NCI-H2107 (cell line): ENCODE data around the gene ACACA.
"Not testable (repeated sequence)": the region's sequence is repeated elsewhere in the genome, so short reads cannot be mapped to it uniquely, and the experiment has no call there.

Experiments
- DNase-seq: peaks from one replicate; lab custom pipeline; 2025; lab: John Stamatoyannopoulos, UW

Gene ACACA

DNA sequence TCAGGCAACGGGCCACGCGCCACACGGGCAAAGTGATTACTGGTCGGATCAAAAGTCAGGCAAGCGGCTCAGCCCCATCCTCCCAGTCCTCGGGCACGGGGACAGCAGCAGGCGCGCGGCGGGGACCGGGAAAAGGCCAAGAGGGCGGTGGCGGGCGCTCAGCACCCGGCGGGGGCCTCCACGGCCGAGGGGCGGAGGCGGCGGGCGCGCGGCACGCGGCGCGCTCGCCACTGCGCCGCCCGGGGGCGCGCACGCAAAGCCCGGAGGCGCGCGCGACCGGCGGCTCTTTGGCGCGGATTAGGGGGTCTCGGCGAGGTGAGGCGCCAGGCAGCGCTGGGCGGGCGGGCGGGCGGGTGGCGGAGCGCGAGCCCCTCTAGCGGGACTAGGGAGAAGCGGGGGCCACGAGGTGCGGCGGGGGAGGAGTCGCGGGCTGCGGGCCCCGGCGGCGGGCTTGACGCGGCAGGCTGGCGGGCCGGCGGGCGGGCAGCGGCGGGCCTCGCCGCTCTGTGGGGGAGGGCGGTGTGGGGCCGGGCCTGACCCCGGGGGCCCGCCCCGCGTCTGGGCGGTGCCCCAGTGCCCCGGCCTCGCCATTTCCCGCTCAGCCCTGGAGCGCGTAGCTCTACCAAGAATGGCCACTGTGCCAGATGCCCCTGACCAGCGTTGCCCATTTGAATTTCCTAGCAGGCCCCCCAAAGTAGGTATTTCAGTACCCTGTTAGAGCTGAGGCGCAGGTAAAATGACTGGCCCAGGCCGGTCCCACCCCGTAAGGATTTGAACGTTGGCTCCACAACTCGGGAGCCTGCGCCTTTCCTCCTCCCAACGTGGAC lies at the start of gene ACACA, which contains the start of gene TADA2A:
TSS of gene ACACA (minus strand) at position 202 of the 827 bp plus-strand sequence. CDS start 537 bp downstream, outside the sequence.
TSS of gene TADA2A (plus strand) at position 252 of the 827 bp plus-strand sequence. CDS start 4,480 bp downstream, outside the sequence.
- DNase-seq, result peak; percentile 49

DNA sequence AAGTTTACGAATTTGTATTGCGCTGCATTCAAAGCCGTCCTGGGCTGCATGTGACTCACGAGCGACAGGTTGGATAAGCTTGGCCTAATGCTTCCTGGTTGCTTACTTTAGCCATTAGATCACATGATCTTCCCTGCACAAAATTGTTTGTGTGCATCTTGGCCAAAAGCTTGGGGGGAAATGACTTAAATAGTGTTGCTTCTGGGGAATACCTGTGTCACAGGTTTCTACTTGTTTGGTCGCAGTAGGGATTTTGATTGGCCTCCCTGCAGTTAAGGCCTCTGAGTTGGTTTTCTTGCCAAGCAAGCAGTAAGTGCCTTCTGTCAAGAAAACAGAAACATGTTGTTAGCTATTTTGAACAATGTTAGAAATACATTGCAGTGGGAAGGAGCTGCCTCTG lies 43.5 kb upstream of the ACACA start:
- no peak for DNase-seq

DNA sequence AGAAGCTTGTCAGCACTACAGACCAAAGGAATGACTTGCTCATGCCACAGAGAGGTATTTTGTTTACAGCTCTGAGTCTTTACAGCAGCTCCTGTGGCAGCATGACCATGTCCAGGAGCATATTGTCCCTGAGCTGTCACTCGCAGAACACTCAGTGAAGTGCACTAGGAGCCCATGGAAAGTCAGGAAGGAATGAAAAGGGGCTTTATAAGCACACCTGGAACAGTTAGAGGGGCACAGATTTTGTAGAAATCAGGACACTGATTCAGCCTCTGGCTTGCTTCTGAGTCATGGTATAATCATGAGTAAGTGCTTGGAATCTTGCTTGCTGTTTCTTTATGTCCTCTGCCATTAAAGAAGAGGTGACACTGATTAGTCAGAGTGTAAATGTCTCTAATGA lies 41.0 kb upstream of the ACACA start:
- DNase-seq, result no peak

DNA sequence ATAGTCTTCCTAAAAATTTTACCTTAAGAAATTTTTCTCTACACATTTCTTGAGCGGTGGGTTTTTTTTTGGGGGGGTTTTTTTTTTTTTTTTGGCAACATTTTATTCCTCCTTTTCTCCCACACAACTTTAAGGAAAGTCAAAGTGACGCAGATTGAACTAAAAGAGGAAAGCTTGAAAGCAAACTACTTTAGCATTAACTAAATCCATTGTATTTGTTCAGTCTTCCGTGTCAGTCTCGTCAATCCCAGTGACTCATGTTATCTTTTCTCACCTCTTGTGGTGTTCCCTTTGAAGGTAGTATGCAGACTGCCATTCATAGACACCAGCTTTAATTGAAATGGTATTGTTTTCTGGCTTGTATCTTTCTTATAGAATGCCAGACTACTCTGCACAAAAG lies 39.4 kb upstream of the ACACA start:
- DNase-seq, result peak; percentile 7

DNA sequence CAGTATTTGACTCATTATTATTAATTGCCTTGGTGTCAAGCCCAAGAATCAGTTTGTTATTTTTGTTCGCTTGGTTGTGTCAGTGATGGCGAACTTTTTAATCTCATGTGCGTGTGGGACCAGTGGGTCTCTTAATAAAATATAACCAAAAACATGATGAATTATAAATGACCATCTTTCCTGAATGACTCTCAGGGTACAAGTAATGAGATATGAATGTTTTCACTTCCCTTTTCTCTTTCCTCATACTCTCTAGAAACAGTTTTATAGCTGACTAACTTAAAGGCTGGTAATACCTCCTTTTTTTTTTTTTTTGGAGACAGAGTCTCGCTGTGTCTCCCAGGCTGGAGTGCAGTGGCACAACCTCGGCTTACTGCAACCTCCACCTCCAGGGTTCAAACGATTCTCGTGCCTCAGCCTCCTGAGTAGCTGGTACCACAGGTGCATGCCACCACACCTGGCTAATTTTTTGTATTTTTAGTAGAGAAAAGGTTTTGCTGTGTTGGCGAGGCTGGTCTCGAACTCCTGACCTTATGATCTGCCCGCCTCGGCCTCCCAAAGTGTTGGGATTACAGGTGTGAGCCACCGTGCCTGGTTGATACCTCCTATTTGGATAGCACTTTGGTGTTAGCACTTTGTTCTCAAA lies 34.9 kb upstream of the ACACA start:
- DNase-seq, result not testable (repeated sequence)

DNA sequence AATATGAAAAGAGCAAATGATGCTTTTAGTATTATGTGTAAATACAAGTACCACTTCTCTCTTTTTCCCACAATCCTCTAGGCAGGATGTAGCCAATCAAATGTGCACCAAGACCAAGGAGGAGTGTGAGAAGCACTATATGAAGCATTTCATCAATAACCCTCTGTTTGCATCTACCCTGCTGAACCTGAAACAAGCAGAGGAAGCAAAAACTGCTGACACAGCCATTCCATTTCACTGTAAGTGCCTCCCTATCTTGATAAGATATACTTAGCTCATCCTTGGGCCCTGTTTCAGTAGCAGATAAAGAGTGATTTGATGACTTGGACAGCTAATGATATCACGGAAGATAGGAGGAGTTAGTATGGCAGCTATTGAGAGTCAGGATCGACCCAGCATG lies 33.8 kb upstream of the ACACA start:
- no peak for DNase-seq

DNA sequence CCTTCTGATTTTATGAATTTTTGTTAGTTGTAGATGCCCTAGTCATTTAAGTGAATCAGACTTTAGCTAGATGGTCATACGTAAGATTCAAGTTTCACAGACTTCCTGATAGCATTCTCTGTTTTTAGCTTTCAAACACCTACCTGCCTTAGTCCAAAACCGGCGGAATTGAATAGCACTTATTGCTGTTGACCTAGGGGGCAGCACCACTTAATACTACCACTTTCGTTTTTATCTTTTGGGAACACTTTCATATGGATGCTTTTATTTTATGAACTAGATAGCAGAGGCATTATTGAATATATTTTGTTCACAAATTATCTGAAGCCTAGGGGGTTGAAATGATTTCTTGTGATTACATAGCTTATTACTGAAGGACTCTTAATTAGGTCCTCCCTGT lies 31.5 kb upstream of the ACACA start:
- DNase-seq, result no peak

DNA sequence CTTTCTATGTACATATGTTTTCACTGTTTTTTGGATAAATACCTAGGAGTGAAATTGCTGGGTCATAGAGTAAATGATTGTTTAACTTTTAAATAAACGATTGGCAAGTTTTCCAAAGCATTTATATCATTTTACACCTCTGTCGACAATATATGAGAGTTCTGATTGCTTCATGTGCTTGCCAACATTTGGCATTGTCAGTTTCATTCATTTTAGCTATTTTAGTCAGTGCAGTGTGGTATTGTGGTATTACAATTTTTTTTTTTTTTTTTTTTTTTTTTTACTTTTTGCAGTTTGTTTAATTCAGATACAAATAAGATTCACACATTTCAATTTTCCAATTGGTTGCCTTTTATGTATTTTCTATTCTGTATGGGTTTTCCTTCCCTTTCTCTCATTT lies 26.0 kb upstream of the ACACA start:
- no peak for DNase-seq

DNA sequence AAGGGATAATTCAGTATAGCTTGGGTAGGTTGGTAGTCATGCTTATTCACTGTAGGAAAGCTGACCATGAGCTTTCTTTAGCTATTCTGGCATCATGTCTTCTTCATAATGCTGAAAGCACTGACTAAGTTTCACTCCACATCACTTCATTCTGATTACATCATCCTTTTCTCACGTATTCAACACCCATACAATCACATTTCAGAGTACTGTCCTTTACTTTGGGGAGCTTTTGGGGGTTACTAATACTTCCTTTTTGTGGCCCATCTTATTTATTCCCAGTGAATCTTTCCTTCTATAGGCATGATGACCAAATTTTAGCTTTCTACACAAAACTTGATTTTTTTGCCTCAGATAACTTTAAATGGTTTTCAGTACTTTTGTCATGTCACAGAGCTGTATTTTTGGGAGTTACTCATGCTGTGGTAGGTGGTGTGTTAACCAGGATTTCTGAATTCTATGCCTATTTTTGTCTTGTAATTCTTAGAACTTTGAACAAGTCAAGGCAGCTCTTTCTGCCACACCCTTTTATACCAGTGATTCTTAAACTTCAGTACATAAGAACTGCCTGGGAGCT lies 23.5 kb upstream of the ACACA start:
- no peak for DNase-seq

DNA sequence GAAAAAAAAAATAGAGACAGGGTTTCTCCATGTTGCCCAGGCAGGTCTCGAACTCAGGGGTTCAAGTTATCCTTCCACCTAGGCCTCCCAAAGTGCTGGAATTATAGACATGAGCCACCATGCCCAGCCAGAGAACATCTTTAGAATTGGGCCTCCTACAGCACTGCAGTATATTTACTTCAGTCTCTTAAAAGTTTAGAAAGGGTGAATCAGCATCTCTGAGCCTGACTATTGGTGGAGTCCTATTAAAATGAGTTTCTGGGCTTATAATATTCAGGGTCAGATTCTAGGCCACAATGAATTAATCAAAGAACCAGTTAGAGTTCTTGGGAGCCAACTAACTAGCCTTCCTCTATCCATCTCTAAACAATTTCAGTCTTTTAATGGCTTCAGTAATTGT lies 22.8 kb upstream of the ACACA start:
- no peak for DNase-seq

DNA sequence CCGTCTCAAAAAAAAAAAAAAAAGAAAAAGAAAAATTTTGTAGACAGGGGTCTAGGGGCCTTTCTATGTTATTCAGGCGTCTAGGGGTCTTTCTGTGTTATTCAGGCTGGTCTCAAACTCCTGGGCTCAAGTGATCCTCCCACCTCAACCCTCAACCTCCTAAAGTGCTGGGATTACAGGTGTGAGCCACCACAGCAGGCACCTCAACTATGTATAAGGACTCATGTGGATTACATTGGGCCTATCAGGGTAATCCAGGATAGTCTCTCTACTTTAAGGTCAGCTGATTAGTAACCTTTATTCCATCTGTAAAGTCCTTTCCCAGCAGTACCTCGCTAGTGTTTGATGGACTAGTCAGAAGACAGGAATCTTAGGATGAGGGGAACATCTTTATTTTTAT lies 22.4 kb upstream of the ACACA start:
- DNase-seq, result no peak

DNA sequence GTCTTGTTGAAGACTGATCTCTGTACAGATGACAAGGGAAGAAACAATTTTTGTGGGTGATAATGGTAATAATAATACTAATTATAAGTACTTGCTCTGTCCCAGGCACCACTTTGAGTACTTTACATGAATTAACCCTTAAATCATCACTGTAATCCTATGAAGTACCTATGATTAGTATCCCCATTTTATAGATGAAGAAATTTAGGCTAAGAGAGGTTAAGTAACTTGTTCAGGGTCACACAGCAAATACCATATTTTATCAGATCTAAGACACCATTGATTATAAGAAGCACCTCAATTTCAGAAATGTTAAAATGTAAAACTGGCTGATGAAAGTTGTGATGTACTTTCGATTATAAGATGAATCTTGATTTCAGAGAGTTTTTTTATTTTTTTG lies 18.6 kb upstream of the ACACA start:
- no peak for DNase-seq

DNA sequence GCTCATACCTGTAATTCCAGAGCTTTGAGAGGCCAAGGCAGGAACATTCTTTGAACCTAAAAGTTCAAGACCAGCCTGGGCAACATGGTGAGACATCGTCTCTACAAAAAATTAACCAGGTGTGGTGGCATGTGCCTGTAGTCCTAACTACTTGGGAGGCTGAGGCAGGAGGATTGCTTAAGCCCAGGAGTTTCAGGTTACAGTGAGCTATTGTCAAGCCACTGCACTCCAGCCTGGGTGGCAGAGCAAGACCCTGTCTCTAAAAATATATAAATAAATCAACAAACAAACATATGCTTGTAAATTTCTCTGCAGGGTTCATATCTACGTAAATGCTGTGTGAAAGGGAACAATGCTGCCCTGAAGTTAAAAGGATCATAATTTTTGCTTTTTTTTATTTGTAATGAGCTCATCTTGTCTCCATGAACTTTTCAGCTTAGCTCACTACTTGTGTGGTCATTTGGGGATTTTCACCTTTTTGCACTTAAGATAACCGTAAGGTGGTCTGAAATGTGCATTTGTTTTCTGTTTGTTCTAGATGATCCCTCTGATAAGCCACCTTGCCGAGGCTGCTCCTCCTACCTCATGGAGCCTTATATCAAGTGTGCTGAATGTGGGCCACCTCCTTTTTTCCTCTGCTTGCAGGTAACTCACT lies 16.5 kb upstream of the ACACA start:
- no peak for DNase-seq

DNA sequence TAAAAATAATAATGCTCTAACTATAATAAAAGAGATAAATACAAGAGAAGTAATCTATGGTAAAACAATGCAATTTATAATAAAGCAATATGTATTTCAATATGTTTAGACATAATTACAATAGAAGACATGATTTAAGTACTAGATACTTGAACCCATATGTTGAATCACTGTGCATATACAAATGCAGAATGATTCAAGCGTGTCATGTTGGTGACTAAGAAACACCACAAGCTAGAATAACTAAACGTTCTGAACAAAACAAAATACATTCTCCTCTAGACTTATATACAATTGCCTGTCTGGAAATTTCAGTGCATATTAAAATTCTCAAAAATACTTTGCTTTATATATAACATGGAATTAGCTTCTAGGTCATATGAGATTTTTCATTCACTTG lies 11.2 kb upstream of the ACACA start:
- DNase-seq, result no peak

DNA sequence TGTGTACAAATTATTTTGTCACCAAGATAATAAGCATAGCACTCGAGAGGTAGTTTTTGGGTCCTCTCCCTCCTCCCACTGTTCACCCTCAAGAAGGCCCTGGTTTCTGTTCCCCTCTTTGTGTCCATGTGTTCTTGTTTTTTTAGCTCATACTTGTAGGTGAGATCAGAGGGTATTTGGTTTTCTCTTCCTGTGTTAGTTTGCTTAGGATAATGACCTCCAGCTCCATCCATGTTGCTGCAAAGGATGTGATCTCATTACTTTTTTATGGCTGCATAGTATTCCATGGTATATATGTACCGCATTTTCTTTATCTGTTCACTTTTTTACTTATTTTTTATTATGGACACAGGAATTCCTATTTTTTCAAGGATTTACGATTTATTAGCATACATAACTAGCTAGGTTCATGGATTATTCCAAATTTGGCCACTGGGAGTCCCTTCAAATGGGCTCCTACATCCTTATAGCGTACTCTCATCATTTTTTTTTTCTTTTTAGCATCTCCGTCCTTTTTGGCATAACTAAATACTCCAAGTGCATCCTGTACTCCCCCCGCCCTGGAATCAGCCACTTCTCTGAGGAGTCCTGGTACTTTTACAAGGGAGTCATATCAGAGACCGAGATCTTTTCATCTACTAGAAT lies 7.4 kb upstream of the ACACA start:
- DNase-seq, result no peak

DNA sequence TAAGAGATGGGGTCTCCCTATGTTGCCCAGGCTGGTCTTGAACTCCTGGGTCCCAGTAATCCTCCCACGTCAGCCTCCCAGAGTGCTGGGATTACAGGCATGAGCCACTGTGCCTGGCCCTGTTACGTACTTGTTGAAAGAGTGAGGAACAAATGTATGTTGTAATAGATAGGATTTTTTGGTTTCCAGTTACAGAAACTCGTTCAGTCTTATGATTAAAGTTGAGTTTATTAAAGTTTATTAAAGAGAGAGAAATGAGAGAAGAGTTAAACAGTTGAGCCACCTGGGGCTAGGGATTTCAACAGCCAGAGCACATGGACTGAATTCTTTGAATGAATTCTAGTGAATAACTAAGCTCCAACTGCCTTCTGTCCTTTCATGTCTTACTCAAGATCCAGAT lies 3.7 kb upstream of the ACACA start:
- no peak for DNase-seq

DNA sequence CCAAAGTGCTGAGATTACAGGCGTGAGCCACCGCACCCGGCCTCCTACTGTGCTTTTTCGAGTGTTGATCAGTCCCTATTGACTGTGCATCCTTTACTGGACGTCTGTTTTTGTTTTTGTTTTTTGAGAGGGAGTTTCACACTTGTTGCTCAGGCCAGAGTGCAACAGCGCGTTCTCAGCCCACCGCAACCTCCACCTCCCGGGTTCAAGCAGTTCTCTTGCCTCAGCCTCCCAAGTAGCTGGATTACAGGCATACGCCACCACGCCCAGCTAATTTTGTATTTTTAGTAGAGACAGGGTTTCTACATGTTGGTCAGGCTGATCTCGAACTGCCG lies 1.5 kb upstream of the ACACA start:
- DNase-seq, result not testable (repeated sequence)

DNA sequence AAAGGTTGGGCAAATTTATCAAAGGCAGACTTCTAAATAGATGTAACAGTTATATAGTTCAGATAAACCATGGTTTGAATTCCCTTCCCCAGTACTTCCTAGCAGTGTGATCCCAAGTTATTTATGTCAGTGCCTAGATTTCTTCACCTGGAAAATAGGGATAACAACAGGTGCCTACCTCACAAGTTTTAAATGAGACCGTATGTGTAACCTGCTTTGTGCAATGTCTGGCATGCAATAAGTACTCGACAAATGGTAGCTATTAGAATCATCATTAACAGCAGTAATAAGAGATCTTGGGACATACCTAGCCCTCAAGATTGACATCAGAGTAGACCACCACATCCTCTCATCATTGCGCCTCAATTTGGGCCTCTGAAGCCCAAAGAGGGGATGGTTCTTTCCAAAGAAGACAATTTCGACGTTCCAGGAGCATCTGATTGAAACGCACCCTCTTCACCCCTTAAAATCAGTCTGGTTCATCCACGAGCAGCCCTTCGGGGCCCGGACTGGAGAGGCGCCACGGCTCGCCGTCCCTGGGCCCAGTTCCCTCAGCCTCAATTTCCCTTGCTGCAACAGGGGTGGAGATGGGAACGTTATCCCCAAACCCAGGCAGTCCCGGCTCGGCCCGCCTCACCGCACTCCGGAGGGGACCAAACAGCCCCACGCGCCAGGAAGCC lies 541 bp downstream of the ACACA start:
- no peak for DNase-seq

DNA sequence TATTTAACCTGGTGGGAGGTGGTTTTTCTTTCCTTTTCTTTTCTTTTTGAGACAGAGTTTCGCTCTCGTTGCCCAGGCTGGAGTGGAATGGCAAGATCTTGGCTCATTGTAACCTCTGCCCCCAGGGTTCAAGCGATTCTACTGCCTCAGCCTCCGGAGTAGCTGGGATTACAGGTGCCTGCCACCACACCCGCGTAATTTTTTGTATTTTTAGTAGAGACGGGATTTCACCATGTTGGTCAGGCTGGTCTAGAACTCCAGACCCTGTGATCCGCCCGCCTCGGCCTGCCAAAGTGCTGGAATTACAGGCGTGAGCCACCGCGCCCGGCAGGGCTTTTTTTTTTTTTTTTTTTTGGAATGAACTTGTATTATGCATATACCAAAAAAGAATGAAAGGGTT lies 1.1 kb downstream of the ACACA start:
- not testable (repeated sequence) for DNase-seq

DNA sequence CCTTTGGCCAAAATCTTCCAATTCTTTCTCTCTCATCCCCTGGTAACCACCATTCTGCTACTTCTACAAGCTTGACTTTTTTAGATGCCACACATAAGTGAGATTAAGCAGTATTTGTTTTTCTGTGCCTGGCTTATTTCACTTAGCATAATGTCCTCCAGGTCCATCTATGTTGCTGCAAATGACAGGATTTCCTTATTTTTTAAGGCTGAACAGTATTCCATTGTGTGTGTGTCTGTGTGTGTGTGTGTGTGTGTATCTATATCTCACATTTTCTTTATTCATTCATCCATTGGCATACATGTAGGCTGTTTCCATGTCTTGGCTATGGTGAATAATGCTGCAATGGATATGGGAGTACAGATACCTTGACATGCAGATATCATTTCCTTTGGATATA lies 6.1 kb downstream of the ACACA start:
- no peak for DNase-seq

DNA sequence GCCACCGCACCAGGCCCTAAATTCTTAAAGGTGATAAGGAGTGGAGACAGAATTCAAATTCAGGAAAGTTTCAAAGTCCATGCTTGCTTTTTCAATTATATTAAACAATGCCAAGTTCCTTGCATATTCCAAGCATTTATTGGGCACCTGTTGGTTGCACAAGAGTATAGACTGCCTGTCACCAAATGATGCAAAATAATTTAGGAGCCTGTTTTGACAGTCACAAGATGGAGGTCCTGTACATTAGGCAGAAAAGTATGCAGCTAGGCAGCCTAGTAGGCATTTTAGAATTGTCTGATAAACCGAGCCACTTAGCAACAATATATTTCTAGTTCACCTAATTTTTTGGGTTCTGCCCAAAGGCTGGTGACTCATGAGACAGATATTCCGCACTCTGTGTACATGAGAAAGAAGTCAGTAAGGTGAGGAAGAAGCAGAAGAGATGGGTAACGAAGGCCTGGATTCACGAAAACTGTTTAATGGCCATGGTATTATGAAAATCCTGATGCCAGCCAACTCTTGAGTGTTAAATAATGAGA lies 7.3 kb downstream of the ACACA start:
- no peak for DNase-seq
